ENCODE data around the gene MCC.

DNA sequence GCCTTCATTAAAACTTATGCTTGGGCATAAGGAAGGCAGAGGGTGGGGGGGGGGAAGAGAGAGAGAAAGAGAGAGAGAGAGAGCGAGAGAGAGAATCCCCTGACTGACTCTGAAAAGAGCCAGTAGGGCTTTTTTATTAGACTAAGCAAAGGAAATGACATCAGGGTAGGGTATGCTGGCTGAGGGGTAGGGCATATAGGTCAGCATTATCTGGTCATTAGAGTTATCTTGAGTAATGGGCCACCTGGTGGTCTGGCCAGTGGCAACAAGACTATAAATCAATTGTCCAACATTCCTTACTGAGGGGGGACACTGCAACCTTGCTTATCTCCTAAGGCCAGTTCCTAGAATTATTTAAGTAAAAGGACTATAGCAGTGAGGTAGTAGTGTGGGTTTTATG lies 120.7 kb downstream of the MCC start:
- TF ChIP-seq EZH2 (IDR thresholded peaks at IDR 0.05; ENCODE audit: low read length) = no peak
- TF ChIP-seq, protein P1, sequence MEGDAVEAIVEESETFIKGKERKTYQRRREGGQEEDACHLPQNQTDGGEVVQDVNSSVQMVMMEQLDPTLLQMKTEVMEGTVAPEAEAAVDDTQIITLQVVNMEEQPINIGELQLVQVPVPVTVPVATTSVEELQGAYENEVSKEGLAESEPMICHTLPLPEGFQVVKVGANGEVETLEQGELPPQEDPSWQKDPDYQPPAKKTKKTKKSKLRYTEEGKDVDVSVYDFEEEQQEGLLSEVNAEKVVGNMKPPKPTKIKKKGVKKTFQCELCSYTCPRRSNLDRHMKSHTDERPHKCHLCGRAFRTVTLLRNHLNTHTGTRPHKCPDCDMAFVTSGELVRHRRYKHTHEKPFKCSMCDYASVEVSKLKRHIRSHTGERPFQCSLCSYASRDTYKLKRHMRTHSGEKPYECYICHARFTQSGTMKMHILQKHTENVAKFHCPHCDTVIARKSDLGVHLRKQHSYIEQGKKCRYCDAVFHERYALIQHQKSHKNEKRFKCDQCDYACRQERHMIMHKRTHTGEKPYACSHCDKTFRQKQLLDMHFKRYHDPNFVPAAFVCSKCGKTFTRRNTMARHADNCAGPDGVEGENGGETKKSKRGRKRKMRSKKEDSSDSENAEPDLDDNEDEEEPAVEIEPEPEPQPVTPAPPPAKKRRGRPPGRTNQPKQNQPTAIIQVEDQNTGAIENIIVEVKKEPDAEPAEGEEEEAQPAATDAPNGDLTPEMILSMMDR (optimal IDR thresholded peaks at IDR 0.05 in 1 of 3, IDR thresholded peaks at IDR 0.05 in 1 of 3, conservative IDR thresholded peaks at IDR 0.05 in 1 of 3; ENCODE audit: extremely low read depth in 1 of 3, insufficient read depth in 2 of 3, low read length in 3 of 3) = no peak
